HG03108 (cell line): Measurements from ENCODE around the gene ZNF491.
A peak's percentile ranks its signal among the peaks of the same experiment; 100 is the strongest.
"Not testable (repeated sequence)": the region's sequence is repeated elsewhere in the genome, so short reads cannot be mapped to it uniquely, and the experiment has no call there.

Experiments
- ATAC-seq: cut with Tn5 transposase; IDR thresholded peaks from one replicate; pipeline ENCODE4 v1.9.1; 2021; ENCODE audit warnings: moderate library complexity; ENCODE audit not compliant: unreplicated experiment

ZNF491 gene

GRCh38 chr19:11806354-11807098, 8.2 kb downstream of the ZNF491 start:
- ATAC-seq: no peak

- ATAC-seq: no peak
Measured at GRCh38 chr19:11807099-11807380, 8.7 kb downstream of the ZNF491 start.

GRCh38 chr19:11813703-11814028, 15.3 kb downstream of the ZNF491 start:
- ATAC-seq: peak; percentile 37

GRCh38 chr19:11814029-11814699, 15.8 kb downstream of the ZNF491 start, which contains the start of gene ZNF440:
ZNF440 (plus strand) TSS chr19:11814273; CDS start chr19:11814448, 175 bp downstream.
- peak; percentile 98 for ATAC-seq

- no peak for ATAC-seq
Measured at GRCh38 chr19:11814700-11815035, 16.3 kb downstream of the ZNF491 start.

GRCh38 chr19:11821474-11822109, 23.3 kb downstream of the ZNF491 start:
- ATAC-seq: no peak

GRCh38 chr19:11828957-11829876, 30.9 kb downstream of the ZNF491 start:
- not testable (repeated sequence) for ATAC-seq

GRCh38 chr19:11832253-11832912, 34.1 kb downstream of the ZNF491 start:
- no peak for ATAC-seq

- ATAC-seq: no peak
Measured at GRCh38 chr19:11833541-11833940, 35.2 kb downstream of the ZNF491 start.

GRCh38 chr19:11835626-11836066, 37.3 kb downstream of the ZNF491 start:
- ATAC-seq: not testable (repeated sequence)

GRCh38 chr19:11843722-11844121, 45.4 kb downstream of the ZNF491 start:
- no peak for ATAC-seq

- ATAC-seq: not testable (repeated sequence)
Measured at GRCh38 chr19:11847615-11848014, 49.3 kb downstream of the ZNF491 start.

- no peak for ATAC-seq
Measured at GRCh38 chr19:11848200-11848593, 49.9 kb downstream of the ZNF491 start.

GRCh38 chr19:11848594-11849469, 50.5 kb downstream of the ZNF491 start, which contains the start of gene ZNF439:
ZNF439 (plus strand) TSS chr19:11848726; CDS start chr19:11848868, 142 bp downstream.
- peak; percentile 82 for ATAC-seq

GRCh38 chr19:11850289-11850688, 52.0 kb downstream of the ZNF491 start:
- ATAC-seq: not testable (repeated sequence)

- ATAC-seq: no peak
Measured at GRCh38 chr19:11853358-11853757, 55.0 kb downstream of the ZNF491 start.

GRCh38 chr19:11856596-11857250, 58.4 kb downstream of the ZNF491 start:
- ATAC-seq: no peak
